ENCODE data around the gene CARD6. TPM values are rescaled to one million over a fixed set of nuclear protein-coding genes. Genes with fewer than 3 reads are reported as not detected.

Gene CARD6
- total RNA-seq, 1 donor from 2014 or later, result 1.4 TPM

DNA sequence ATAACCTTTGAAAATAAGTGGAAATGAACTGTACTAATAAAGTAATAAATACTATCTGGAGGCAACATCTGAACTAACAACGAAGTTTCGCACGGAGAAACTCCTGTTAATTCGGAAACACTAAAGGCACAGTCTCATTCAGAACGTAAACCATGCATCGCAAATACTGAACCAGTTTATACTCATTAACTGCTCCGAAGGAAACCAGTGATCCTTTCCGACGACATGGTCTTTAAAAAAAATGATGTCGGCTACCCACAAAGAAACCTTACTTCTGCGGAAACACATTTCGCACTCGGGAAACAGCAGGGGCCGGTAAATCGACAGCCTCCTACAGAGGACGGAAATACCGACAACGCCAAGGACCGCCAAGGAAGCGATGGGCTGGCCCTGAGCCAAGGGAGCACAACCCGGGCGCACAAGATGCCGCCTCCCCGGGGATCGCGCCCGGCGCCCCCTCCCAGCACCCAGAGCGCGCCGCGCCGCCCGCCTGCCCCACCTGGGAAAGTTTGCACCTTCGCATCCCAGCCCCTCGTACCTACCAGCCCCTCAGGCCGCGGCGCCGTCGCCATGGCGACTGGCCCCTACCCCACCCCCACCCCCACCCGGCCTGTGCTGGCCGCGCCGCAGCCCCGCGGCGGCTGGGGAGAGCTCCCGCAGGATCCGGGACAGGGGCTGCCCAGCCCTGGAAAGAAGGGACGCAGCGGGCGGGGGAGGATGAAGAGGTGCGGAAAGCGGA, 43.7 kb upstream of the CARD6 start:
- Mint-ChIP-seq H3K4me3 (peak overlapping the region; percentile 92), H3K9me3 (no peaks in the 10 kb centered on the region), H3K27me3 (peaks cover 3% of the 10 kb centered on the region), H3K36me3 (peaks cover 10% of the 10 kb centered on the region), H3K4me1 (ENCODE audit: unreplicated experiment) (peaks cover 28% of the 10 kb centered on the region), H3K27ac (peak overlapping the region; percentile 87)
- peak; percentile 78 for DNase-seq (ENCODE audit: extremely low spot score, unreplicated experiment)
- TF ChIP-seq, protein P1, sequence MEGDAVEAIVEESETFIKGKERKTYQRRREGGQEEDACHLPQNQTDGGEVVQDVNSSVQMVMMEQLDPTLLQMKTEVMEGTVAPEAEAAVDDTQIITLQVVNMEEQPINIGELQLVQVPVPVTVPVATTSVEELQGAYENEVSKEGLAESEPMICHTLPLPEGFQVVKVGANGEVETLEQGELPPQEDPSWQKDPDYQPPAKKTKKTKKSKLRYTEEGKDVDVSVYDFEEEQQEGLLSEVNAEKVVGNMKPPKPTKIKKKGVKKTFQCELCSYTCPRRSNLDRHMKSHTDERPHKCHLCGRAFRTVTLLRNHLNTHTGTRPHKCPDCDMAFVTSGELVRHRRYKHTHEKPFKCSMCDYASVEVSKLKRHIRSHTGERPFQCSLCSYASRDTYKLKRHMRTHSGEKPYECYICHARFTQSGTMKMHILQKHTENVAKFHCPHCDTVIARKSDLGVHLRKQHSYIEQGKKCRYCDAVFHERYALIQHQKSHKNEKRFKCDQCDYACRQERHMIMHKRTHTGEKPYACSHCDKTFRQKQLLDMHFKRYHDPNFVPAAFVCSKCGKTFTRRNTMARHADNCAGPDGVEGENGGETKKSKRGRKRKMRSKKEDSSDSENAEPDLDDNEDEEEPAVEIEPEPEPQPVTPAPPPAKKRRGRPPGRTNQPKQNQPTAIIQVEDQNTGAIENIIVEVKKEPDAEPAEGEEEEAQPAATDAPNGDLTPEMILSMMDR (conservative IDR thresholded peaks at IDR 0.05), result no peak

DNA sequence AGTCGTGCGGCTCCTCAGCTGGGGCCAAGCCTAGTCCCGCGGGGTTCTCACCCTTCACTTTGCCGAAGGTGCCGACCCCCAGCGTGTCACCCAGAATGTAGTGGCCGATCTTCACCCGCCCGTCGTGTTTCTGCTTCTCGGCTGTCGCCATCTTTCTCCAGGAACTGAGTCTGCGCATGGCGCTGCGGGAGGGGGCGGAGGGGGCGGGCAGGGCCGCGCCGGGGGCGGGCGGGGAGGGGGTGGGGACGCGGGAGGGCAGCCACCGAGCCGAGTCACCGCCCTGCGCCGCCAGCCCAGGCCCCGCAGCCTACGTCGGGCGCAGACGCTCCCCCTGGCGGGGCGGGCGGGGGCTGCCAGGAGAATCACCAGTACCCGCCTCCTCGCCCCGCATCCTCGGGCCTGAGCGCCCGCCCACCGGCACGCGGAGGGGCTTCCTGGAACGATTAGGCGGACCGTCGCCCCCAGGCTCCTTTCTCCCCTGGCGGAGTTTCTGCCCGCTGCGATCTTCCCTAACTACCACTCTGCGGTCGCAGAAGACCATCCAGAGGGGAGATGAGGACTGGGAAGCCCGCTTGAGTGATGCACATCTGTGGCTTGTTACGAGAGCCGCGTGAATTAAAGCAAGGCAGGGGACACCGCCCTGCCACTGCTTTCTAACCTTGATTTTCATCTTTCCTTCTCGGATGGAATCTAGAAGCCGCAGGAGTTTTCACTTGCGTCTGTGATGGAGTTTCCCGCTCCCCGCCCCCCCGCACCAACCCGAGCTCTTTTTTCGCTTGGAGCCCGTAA, 43.0 kb upstream of the CARD6 start, which contains the start of gene PRKAA1:
TSS of gene PRKAA1 (minus strand) at position 363 of the 789 bp plus-strand sequence. CDS start at position 178, 185 bp downstream.
- TF ChIP-seq, protein P1 (conservative IDR thresholded peaks at IDR 0.05), result peak; percentile 83
- DNase-seq (ENCODE audit: extremely low spot score, unreplicated experiment), result peak; percentile 94
- Mint-ChIP-seq H3K4me3 (peak within 1 kb of the TSS; percentile 95), H3K9me3 (no peaks in the 10 kb centered on the region), H3K36me3 (peaks cover 10% of the 10 kb centered on the region), H3K27ac (peak within 1 kb of the TSS; percentile 89), H3K27me3 (peaks cover 3% of the 10 kb centered on the region), H3K4me1 (ENCODE audit: unreplicated experiment) (peaks cover 28% of the 10 kb centered on the region)

DNA sequence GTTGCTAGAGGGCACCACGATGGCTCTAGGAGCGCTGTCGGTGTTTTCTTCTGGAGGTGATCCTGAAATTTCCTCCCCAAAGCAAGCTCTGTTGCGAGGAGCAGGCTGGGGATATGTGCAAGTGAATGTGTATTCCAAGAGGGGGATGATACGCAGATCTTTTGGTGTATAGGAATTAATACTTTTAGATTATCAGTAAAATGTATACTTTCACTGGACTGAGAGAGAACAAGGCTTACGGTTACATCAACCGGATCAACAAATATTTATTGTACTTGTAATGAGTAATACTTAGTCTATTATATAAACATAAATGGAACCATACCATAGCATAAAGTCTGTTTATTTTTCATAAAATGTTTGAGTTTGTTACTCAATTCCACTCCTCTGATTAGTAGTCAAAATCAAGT, 42.4 kb upstream of the CARD6 start:
- H3K27ac Mint-ChIP-seq, result peak overlapping the region; percentile 89
- H3K4me1 Mint-ChIP-seq (ENCODE audit: unreplicated experiment), result peaks cover 28% of the 10 kb centered on the region
- H3K4me3 Mint-ChIP-seq, result peak overlapping the region; percentile 95
- no peak for DNase-seq (ENCODE audit: extremely low spot score, unreplicated experiment)
- H3K9me3 Mint-ChIP-seq, result no peaks in the 10 kb centered on the region
- peaks cover 3% of the 10 kb centered on the region for H3K27me3 Mint-ChIP-seq
- TF ChIP-seq, protein P1 (conservative IDR thresholded peaks at IDR 0.05), result no peak
- peaks cover 10% of the 10 kb centered on the region for H3K36me3 Mint-ChIP-seq

DNA sequence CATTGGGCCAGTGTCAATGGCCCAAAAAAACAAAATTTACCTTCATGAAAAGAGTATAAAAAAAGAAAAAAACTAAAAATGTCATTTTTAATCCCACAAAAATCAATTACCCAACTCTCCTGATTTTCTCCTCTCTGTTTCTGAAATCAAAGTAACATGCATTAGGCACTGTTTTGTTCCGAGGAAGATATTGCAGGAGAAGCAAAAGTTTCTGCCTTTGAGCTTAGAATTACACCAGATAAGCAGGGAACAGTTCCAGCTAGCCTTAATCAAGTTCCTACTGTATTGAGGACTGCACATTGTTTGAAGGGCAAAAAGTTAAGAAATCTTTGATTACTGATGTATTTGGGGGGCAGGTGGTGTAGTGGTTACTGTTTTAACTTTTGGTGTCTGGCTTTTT, 41.9 kb upstream of the CARD6 start:
- DNase-seq (ENCODE audit: extremely low spot score, unreplicated experiment), result no peak
- Mint-ChIP-seq H3K27ac (peak overlapping the region; percentile 89), H3K27me3 (peaks cover 3% of the 10 kb centered on the region), H3K9me3 (no peaks in the 10 kb centered on the region), H3K36me3 (peaks cover 7% of the 10 kb centered on the region), H3K4me3 (peak overlapping the region; percentile 95), H3K4me1 (ENCODE audit: unreplicated experiment) (peaks cover 28% of the 10 kb centered on the region)
- TF ChIP-seq, protein P1 (conservative IDR thresholded peaks at IDR 0.05), result no peak

DNA sequence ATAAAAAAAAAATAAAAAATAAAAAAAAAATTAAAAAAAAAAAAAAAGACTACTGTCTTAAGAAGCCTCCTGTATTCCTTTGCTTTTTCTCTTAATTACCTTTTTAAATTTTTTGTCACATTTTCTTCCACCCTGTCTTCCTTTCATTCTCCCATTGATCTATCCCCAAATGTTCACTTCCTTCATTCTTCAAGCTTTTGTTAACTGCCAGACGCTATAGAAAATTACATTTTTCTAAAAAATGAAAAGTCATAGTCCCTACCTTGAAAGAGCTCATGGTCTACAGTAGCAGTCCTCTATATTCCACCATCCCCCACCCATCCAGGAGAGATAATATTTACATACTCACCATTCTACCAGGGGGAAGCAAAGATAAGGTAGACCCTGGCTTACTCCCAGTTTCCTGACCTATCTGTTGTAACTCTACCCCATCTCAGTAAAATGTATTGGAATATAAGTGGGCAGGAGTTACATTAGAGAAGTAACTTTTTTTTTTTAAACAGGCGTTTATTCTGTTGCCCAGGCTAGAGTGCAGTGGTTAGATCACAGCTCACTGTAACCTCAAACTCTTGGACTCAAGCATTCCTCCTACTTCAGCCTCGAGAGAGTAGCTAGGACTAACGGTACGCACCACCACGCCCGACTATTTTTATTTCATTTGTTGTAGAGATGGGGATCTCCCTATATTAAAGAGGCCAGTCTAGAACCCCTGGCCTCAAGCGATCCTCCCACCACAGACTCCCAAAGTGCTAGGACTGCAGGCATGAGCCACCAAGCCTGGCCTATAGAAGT, 39.2 kb upstream of the CARD6 start:
- Mint-ChIP-seq H3K36me3 (no peaks in the 10 kb centered on the region), H3K4me3 (peak overlapping the region; percentile 23), H3K27me3 (peaks cover 3% of the 10 kb centered on the region), H3K4me1 (ENCODE audit: unreplicated experiment) (peaks cover 16% of the 10 kb centered on the region), H3K9me3 (no peaks in the 10 kb centered on the region), H3K27ac (no peak overlapping the region)
- no peak for DNase-seq (ENCODE audit: extremely low spot score, unreplicated experiment)
- TF ChIP-seq, protein P1 (conservative IDR thresholded peaks at IDR 0.05), result no peak

Data from type B pancreatic cell (in vitro differentiated cells).